Activated CD8-positive, alpha-beta T cell treated with anti-CD3 and anti-CD28 coated beads for 36 hours (primary cell): ENCODE results near the gene C1RL. TPM values are rescaled to one million over a fixed set of nuclear protein-coding genes. Genes with fewer than 3 reads are reported as not detected.

Experiments
- ATAC-seq: fragments of 200-7000 bp; cut with Tn5 transposase; one replicate; pipeline ENCODE4 v1.10.0; 2021; ENCODE audit warnings: mild to moderate bottlenecking, moderate library complexity
- CTCF ChIA-PET: fragments of 350-600 bp; sonication (Branson Sonifier 250); formaldehyde crosslinking; loops from one replicate; lab custom pipeline; 2021; ENCODE audit warnings: antibody characterized with exemption; lab: Charles Lee
- POLR2A ChIA-PET: fragments of 350-600 bp; sonication (Branson Sonifier 250); formaldehyde crosslinking; loops from one replicate; lab custom pipeline; 2021; ENCODE audit warnings: antibody characterized with exemption; lab: Charles Lee
- DNase-seq: peaks from one replicate; pipeline ENCODE4 v3.0.0-alpha.2; 2020
- H3K27ac Mint-ChIP-seq: one replicate; pipeline ENCODE4 v1.8.0; 2021; ENCODE audit warnings: mild to moderate bottlenecking, mixed read lengths
- H3K27me3 Mint-ChIP-seq: one replicate; pipeline ENCODE4 v1.8.0; 2021; ENCODE audit warnings: mixed read lengths
- H3K36me3 Mint-ChIP-seq: one replicate; pipeline ENCODE4 v1.8.0; 2021; ENCODE audit warnings: low read depth, mixed read lengths
- H3K4me1 Mint-ChIP-seq: one replicate; pipeline ENCODE4 v1.8.0; 2021; ENCODE audit warnings: low read depth, mixed read lengths
- H3K4me3 Mint-ChIP-seq: one replicate; pipeline ENCODE4 v1.8.0; 2021; ENCODE audit warnings: mild to moderate bottlenecking, moderate library complexity, mixed read lengths
- H3K9me3 Mint-ChIP-seq: one replicate; pipeline ENCODE4 v1.8.0; 2021; ENCODE audit warnings: mixed read lengths
- CTCF ChIP-seq: fragments of 200-600 bp; IDR thresholded peaks from one replicate; pipeline ENCODE4 v1.8.0; 2022; ENCODE audit warnings: antibody characterized with exemption, mild to moderate bottlenecking
- intact Hi-C: fragments of 100-400 bp; cut with micrococcal nuclease; formaldehyde crosslinking; loops from one replicate; pipeline ENCODE4 v1.10.0; 2022
- total RNA-seq, 2 experiments: library from RNA; stranded (reverse); gene quantifications; one replicate each; pipeline ENCODE4 v1.2.3, GENCODE V29; 2021

C1RL gene
- total RNA-seq, 2 experiments from 2014 or later = 10.5 to 11.8 TPM

GRCh38 chr12:7154901-7155470 lies 46.0 kb upstream of the C1RL start:
- ATAC-seq = no peak
- POLR2A ChIA-PET = no interaction called here
- intact Hi-C loops = no loop called here
- DNase-seq = no peak
- TF ChIP-seq CTCF = no peak
- Mint-ChIP-seq H3K27me3 (no peaks in the 10 kb centered on the region), H3K9me3 (no peaks in the 10 kb centered on the region), H3K27ac (no peak overlapping the region), H3K4me3 (no peak overlapping the region), H3K36me3 (peaks cover 7% of the 10 kb centered on the region), H3K4me1 (no peaks in the 10 kb centered on the region)
- CTCF ChIA-PET = interaction anchor here (1.2 to 3.1 kb wide), 3 partner anchors 11 to 17 kb away, joined by 3 to 26 read pairs (median 4); no protein-coding TSS in a partner anchor

GRCh38 chr12:7154042-7154441 lies 45.0 kb upstream of the C1RL start:
- H3K27me3 Mint-ChIP-seq = no peaks in the 10 kb centered on the region
- intact Hi-C loops = no loop called here
- peaks cover 12% of the 10 kb centered on the region for H3K36me3 Mint-ChIP-seq
- H3K27ac Mint-ChIP-seq = no peak overlapping the region
- H3K4me1 Mint-ChIP-seq = no peaks in the 10 kb centered on the region
- no peak overlapping the region for H3K4me3 Mint-ChIP-seq
- no peak for ATAC-seq
- ChIA-PET CTCF (interaction anchor here (1.2 to 3.1 kb wide), 3 partner anchors 10 to 16 kb away, joined by 3 to 26 read pairs (median 4); no protein-coding TSS in a partner anchor), POLR2A (no interaction called here)
- DNase-seq = no peak
- TF ChIP-seq CTCF = no peak
- H3K9me3 Mint-ChIP-seq = no peaks in the 10 kb centered on the region

GRCh38 chr12:7152818-7153217 lies 43.8 kb upstream of the C1RL start:
- DNase-seq (no peak), ATAC-seq (no peak)
- TF ChIP-seq CTCF = no peak
- no peaks in the 10 kb centered on the region for H3K9me3 Mint-ChIP-seq
- H3K27me3 Mint-ChIP-seq = no peaks in the 10 kb centered on the region
- ChIA-PET CTCF (interaction anchor here (3.1 kb wide), 1 partner anchor 9 kb away, joined by 26 read pairs; no protein-coding TSS in a partner anchor), POLR2A (interaction anchor here (1.3 kb wide), 1 partner anchor 11 kb away, joined by 4 read pairs; no protein-coding TSS in a partner anchor)
- no peak overlapping the region for H3K4me3 Mint-ChIP-seq
- H3K27ac Mint-ChIP-seq = no peak overlapping the region
- intact Hi-C loops = no loop called here
- H3K4me1 Mint-ChIP-seq = no peaks in the 10 kb centered on the region
- H3K36me3 Mint-ChIP-seq = peaks cover 12% of the 10 kb centered on the region

- Mint-ChIP-seq H3K27ac (no peak overlapping the region), H3K27me3 (no peaks in the 10 kb centered on the region), H3K4me1 (no peaks in the 10 kb centered on the region), H3K36me3 (peaks cover 13% of the 10 kb centered on the region), H3K4me3 (no peak overlapping the region), H3K9me3 (no peaks in the 10 kb centered on the region)
- no peak for TF ChIP-seq CTCF
- DNase-seq (no peak), ATAC-seq (no peak)
- CTCF ChIA-PET = interaction anchor here (0.9 to 1.0 kb wide), 2 partner anchors 8 to 9 kb away, joined by 3 read pairs; no protein-coding TSS in a partner anchor
- intact Hi-C loops = no loop called here
- POLR2A ChIA-PET = no interaction called here
Measured at GRCh38 chr12:7151532-7151931, 42.5 kb upstream of the C1RL start.

GRCh38 chr12:7150841-7151240 lies 41.8 kb upstream of the C1RL start:
- Mint-ChIP-seq H3K4me1 (no peaks in the 10 kb centered on the region), H3K9me3 (no peaks in the 10 kb centered on the region), H3K36me3 (peaks cover 15% of the 10 kb centered on the region), H3K4me3 (no peak overlapping the region), H3K27me3 (no peaks in the 10 kb centered on the region), H3K27ac (no peak overlapping the region)
- CTCF ChIA-PET = interaction anchor here (0.9 kb wide), 1 partner anchor 9 kb away, joined by 3 read pairs; no protein-coding TSS in a partner anchor
- intact Hi-C loops = no loop called here
- POLR2A ChIA-PET = no interaction called here
- no peak for ATAC-seq
- TF ChIP-seq CTCF = no peak
- no peak for DNase-seq
